Activated T-helper 9 cell treated with anti-CD3 and anti-CD28 coated beads, Interleukin-2, amount 50 U/mL, for 16 hours (primary cell): Measurements from ENCODE around the gene IRAK1BP1.
"Not testable (repeated sequence)": the region's sequence is repeated elsewhere in the genome, so short reads cannot be mapped to it uniquely, and the experiment has no call there.

ENCODE experiments used
- DNase-seq: peaks from one replicate; pipeline ENCODE4 v3.0.0-alpha.2; 2020; ENCODE audit warnings: low read depth

IRAK1BP1 gene, protein sequence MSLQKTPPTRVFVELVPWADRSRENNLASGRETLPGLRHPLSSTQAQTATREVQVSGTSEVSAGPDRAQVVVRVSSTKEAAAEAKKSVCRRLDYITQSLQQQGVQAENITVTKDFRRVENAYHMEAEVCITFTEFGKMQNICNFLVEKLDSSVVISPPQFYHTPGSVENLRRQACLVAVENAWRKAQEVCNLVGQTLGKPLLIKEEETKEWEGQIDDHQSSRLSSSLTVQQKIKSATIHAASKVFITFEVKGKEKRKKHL

DNA sequence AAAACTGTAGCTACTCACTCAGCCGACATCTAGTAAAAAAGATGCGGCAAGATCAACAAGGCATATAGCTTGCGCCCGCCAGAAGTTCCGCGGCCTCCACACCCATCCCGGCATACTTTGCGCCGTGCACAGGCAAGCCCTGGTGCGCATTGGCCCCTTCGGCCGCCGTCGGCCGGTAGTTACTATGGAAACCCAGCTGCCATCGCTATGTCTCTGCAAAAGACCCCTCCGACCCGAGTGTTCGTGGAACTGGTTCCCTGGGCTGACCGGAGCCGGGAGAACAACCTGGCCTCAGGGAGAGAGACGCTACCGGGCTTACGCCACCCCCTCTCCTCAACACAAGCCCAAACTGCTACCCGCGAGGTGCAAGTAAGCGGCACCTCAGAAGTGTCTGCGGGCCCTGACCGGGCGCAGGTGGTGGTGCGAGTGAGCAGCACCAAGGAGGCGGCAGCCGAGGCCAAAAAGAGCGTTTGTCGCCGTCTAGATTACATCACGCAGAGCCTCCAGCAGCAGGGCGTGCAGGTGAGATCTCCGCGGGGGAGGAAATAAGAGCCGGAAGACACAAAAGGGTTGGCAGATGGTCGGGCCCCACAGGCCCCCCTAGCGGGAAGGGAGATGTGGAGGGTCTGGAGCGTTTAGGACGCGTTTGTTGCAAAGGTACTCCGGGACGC lies at the start of gene IRAK1BP1:
TSS of gene IRAK1BP1 (plus strand) at position 182 of the 671 bp plus-strand sequence. CDS start at position 208, 26 bp downstream.
- DNase-seq: peak; percentile 56

DNA sequence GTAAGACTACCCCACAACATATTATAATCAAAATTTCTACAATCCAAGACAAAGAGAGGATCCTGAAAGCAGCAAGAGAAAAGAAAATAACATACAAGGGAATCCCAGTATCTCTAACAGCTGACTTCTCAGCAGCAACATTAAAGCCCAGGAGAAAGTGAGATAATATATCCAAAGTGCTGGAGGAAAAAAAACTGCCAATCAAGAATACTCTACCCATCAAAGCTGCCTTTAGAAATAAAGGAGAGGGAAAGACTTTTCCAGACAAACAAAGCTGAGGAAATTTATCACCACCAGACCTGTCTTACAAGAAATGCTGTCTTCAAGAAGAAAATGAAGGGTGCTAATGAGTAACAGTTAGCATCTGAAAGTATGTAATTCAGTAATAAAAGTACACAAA lies 43.3 kb upstream of the IRAK1BP1 start:
- no peak for DNase-seq

DNA sequence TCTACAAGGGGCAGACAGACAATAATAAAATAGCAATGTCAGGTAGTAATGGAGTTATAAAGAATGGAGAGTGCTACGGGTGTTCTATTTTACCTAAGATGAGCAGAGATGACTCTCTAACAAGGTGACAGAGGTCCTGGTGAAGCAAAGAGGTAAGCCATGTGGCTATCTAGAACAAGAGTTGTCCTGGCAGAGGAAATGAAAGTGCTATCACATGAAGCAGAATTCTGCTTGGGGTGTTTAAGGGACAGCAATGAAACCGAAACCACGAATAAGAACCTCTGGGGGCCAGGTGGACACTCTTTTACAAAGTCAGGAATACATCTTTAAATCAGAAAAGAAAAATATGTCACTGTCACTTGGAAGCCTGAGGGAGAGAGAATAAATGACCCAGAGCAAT lies 37.9 kb upstream of the IRAK1BP1 start:
- no peak for DNase-seq

DNA sequence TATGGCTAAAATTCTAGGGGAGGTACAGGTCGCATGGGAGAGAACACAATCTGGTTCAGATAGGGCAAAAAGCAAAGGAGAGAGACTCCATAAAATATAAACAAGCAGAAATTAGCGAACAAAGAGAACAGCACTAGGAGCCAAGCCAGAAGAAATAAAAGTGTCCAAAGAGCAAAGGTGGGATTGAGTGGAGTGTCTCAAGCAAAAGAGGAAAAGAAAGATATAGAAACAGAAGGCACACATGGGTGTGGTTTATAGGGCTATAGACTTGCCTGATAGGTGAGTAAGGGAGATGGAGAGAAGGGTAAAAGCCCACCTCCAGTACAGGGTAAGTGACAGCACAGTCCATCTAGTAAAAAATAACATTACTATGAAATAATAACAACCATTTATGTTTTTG lies 36.5 kb upstream of the IRAK1BP1 start:
- no peak for DNase-seq

DNA sequence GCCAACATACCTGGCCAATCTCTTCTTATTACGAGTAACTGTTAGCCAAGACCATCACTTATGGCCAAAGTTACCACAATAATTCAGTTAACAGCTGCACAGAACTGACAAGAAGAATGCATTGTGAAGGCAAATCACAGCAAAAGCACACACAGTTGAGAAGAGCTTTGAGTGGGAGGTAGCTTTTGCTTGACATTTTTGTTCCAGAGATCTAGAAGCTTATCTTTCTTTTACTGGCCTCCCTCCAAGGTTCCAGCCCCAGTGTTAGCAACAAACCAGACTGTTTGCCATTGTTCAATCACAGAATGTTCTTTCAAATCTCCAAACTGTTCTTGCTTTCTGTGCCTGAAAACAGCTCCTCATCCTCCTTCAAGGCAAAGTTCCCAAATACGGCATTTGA lies 35.9 kb upstream of the IRAK1BP1 start:
- DNase-seq: no peak

DNA sequence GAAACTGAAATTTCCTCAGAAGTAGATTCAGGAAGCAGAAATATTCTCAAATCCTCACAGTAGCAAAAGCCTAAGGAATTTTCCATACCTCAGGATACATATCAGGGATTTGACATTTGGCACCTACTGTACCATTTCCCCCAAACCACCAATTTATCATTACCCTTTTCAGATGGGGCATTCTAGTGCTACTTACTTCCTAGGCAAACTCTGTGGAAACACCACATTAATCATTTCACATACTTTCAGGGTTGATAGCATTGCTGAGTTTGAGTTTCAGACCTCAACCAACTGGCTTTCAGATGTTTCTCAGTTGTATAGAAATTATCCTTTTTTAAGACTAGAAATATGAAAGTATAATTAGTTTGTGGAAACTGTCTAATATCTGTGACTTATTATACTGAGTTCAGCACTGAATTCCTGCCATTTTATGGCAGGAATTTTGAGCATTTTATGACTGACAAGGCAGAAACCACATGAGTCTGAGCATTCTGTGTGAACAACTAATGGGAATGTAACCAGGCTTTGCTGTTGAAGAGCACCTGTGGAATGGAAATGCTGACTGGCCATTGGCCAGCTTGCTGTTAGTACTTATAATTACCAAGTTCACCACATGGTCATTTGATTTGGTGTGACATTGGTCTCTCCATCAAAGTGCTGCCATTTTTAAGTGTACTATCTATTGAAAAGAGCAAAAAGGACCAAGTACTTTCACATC lies 35.1 kb upstream of the IRAK1BP1 start:
- DNase-seq: no peak

DNA sequence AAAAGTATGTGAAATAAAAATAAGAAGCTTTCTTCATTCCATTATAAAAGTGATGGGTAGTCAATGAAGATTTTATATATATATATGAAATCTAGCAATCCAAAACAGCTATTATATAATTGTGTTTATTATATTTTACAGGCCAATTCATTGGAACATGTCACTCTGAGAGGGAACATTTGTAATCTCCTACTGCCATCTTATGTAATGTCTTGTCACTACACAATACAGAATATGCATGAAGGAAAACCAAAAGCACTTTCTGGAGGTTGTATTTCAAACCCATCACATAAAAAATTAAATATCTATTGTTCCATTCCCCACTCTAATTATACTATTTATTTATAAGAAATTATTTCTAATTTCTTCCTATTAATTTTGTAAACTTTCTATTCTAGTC lies 31.5 kb upstream of the IRAK1BP1 start:
- DNase-seq: no peak

DNA sequence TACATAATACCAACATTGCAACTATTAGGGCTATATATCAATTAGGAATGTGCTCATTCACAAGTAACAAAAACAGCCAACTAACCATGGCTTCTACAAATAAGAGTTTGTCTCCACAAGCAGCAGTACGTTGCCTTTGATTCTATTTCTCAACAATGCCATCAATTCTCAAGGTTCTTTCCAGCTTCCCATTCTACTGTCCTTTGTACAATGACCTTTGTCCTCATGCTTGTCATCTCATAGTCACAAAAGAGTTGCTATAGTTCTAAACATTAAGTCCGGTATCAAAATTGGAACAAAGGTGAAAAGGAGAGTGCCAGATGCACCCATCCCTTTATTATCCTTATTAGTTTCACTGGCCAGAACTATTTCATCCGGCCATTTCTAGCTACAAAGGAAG lies 30.8 kb upstream of the IRAK1BP1 start:
- DNase-seq: no peak

DNA sequence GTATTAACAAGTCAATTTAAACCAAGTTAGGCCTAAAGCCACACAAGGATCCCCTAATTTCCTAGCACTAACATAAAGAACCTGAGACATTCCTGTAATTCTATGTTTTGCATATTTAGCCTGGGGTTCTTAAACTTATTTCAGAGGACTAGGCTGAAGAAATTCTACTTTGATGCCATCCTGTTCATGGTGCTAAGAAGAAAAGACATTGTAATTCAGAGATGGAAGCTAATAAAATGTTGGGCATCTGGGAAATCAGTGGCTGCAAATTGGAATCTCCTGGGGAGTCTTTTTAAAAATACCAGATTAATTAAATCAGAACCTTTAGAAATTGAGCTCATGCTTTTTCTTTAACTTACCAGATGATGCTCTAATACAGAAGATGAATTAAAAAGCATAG lies 26.2 kb upstream of the IRAK1BP1 start:
- DNase-seq: no peak

DNA sequence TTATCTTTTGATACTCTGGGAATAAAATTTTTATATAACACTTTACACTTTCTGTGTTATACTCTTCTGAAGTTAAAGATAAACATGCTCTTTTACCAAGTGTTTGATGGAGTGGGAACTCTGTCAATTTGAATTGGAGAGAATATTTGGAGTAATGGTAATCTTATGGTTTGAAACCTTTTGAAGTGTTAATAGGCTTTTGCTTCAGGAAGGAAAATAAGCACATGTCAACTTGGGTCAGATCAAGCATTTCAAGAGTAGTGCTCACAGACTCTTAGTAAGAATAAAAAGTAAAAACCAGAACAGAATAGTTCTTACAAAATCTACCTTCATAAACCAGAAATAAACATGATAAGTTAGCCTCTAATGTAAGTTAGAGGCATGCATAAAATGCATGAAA lies 24.4 kb upstream of the IRAK1BP1 start:
- no peak for DNase-seq

DNA sequence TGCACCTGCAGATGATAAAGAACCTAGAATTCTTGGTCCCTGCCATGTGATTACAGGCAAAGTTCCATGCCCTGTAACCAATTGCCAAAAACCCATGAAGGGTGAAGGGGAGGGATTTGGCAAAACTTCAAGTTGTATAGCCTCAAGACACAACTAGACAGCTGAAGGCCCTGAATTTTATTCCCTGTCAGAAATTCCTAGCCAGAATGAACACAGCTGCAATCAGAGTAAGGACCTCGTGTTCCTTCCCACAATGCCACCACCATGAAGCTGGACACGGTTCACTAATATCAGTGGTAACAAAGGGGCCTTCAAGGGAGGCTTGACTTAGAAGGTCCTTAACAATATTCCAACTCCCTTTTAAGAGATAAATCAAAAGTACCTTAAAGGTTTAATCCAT lies 22.5 kb upstream of the IRAK1BP1 start:
- DNase-seq: no peak

DNA sequence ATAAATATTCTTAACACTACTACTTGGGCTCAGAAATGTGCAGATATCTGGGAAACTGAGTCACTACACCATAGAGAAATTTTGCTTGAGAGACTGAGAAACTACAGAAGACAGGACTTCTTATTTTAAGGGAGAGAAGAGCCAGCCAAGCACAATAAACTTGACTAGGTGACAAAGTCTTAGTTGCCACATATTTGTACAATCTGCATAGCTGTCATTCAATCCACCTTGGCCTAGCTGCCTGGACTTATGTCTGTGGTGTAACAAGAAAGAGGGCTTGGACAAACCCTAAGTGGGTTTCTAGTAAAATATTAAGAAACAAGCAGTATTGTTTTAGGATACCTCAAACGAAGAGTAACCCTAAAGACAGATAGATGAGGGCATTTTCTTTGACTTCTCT lies 21.8 kb upstream of the IRAK1BP1 start:
- no peak for DNase-seq

DNA sequence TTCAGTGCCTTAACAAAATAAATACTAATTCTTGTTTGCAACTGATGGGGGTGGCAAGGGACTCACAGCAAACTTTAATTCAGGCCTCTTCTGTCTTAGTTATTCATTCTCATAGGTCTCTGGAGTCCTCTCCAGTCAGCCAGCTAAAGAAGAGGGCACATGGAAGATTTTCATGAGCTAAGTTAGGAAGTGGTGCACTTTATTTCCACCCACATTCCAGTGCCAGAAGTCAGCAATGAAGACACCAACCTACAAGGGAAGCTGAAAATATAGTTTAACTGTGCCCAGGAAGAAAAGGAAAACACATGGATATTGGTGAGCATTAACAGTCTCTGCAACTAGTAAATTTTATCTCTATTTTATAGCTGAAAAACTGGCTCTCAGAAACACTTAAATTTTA lies 16.7 kb upstream of the IRAK1BP1 start:
- DNase-seq: no peak

DNA sequence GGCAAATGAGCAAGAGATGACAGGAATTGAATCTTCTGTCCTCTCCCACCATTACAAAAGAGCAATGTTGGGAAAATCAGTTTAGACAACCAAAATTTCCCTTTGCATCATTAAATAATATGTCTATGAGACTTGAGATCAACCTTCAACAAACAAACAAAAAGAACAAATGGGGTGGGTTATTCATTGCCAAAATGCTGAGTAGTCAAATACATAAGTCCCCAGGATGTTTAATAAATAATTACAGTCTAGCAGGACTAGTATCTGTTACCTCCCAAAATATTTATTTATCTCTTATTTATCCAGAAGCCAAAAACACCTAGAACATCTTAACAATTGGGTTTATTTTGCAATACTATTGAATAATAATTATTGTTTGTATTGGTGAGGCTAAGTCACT lies 16.2 kb upstream of the IRAK1BP1 start:
- no peak for DNase-seq

DNA sequence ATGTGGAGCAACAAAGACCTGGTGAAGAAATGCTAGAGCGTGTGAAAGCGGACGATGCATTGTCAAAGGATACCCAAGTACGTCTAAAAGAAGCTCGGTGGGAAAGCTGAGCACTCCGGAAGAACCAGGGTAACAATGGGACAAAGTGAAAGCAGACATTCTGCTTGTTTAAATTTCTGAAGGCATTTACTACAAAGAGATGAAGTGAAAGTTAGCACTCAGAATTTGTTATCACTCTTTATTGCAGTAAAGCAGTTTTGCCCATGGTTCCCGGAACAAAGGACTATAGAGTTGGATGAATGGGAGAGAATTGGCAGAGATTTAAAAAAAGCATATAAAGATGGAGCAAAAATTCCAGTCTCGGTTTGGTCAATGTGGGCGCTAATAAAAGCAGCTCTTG lies 12.8 kb upstream of the IRAK1BP1 start:
- no peak for DNase-seq

DNA sequence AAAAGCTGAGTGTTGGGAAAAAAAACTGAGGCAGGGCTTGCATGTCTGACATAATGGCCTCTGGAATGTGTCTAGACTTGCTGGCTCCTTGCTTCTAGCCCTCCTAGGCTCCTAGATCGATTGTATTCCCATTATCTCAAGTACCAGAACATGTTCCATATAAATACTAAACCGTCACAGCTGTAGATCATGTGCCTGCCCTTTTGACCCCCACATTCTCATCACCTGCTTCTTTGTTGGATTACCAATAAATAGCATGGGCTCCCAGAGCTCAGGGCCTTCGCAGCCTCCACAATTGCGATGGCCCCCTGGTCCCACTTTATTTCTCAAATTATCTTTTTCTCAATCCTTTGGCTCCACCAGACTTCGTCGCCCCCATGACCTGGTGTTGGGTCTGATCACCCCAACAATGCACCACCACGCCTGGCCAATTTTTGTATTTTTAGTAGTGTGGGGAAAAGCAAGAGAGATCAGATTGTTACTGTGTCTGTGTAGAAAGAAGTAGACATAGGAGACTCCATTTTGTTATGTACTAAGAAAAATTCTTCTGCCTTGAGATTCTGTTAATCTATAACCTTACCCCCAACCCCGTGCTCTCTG lies 8.9 kb upstream of the IRAK1BP1 start:
- not testable (repeated sequence) for DNase-seq

DNA sequence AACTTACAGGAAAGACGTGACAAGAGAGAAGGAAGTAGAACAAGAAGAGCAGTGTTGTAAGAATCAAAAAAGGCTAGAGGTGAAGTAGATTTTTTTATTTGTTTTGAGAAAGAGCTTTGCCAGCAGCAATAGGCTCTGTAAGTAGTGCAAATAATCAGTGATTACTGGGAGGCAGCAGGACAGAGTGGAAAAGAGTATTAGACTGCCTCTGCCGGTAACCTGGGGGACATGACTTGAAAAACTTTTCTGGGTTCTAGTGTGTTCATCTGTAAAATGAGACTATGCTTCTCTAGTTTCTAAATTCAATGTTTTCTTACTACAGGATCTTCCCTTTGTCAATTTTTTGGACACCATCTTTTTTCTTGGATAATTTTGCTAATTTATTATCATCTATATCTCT lies 5.8 kb upstream of the IRAK1BP1 start:
- DNase-seq: no peak

DNA sequence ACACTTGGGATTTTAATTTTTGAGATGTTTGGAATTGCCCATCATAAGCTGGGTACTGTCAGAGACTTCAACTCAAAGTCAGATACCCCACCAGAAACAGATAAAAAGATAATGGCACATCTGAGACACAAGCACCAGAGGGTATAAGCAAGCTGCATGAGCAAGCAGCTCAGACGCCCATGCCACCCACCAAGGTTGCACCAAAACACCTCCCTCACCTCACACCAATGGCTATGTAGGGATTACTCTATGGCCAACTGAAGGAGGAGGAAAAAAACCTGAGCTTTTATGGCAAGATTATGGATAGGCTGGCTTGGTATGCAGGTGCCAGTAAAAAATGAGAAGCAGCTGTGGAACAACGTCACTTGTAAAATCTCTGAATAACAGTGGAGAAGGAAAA lies 3.8 kb upstream of the IRAK1BP1 start:
- DNase-seq: no peak

DNA sequence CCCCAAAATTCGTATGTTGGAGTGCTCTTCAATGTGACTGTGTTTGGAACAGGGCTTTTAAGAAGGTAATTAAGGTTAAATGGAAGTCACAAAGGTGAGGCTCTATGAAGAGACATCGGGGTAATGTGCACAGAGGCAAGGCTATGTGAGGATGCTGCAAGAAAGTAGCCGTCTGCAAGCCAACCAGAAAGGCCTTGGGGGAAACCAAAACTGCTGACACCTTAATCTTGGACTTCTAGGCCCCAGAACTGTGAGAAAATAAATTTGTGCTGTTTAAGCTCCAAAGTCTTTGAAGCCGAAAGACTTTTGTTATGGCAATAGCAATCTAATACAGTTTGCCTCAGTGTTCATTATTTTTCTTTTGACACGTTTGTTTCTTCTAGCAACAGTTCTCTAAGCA lies 2.4 kb upstream of the IRAK1BP1 start:
- no peak for DNase-seq

DNA sequence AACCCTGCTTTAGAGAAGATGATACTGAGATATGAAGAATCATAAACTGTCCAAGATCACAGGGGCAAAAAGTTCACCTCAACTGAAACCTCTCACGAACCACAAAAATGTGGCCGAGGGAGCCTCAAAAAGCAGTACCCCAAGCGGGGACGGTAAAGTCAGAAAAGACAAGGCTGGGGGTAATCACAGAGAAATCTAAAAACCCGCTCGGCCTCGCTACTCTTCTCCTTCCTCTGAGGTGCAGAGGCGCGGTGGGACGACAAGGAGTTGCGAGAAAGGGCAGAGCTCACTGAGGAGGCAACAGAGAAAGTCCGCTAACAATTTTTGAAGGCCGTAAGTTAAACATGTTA lies 356 bp upstream of the IRAK1BP1 start:
- no peak for DNase-seq

DNA sequence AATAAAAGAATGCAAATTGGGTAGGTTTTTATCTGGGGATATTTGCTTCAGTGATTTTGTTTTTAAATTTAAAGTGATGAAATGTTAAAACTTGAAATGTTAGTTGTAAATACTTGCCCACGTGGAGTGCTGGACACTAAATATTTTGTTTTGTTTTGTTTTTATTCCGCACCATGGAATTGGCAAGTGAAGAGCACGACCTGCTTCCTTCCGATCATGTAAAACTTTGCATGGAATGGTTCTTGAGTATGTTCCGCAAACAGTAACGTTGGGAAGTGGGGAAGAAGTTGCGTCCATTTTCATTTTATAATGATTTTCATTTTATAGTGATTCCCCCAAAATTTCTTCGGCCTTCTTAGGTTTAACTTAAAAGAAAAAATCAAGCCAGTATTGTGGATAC lies 765 bp downstream of the IRAK1BP1 start:
- no peak for DNase-seq

DNA sequence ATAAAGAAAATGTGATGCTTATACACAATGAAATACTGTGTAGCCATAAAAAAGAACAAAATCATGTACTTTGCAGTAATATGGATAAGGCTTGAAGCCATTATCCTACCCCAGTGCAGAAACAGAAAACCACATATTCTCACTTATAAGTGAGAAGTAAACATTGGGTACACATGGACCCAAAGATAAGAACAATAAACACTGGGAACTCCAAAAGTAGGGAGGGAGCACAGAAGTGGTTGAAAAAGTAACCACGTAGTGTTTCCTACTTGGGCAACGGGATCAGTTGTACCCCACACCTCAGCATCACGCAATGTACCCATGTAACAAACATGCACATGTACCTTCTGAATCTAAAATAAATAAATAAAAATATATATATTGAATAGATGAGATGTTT lies 8.2 kb downstream of the IRAK1BP1 start:
- no peak for DNase-seq

DNA sequence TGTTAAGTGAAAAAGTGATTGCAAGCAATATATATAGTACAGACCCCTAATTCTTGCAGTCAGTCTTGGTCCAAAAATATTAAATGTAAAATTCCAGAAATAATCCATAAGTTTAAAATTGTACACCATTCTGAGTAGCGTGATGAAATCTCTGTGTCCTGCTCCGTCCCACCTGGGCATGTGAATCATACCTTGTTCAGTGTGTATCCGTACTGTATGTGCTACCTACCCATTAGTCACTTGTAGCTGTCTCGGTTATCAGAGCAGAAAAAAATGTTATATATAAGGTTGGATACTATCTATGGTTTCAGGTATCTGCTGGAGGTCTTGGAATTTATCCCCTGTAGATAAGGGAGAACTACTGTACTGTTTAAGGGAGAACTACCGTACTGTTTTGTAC lies 16.3 kb downstream of the IRAK1BP1 start:
- DNase-seq: no peak
